Dedifferentiated amniotic fluid mesenchymal stem cell (primary cell): ENCODE measurements around the gene TP53BP1.
A peak's percentile ranks its signal among the peaks of the same experiment; 100 is the strongest.

Experiments
- DNase-seq: peaks from one replicate; pipeline ENCODE4 v3.0.0-alpha.2; 2016; ENCODE audit errors: extremely low spot score

Gene TP53BP1

DNA sequence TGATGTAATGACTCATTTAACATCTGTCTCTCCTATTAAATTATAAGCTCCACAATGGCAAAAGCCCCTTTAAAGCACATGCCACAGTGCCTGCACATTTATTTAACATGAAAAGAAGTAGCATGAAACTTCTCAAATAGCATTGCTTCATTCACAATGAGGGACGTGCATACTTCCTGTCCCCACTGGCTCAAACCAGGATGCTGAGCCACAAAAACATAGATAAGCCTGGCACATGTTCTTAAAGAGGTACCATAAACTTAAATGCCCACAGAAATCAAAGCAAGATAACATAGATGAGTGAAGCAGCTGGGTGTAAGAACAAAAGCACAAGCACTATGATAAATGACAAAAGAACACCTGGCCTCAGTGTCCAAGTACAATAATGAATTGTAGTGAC is 3.8 kb downstream of the TP53BP1 start:
- no peak for DNase-seq

DNA sequence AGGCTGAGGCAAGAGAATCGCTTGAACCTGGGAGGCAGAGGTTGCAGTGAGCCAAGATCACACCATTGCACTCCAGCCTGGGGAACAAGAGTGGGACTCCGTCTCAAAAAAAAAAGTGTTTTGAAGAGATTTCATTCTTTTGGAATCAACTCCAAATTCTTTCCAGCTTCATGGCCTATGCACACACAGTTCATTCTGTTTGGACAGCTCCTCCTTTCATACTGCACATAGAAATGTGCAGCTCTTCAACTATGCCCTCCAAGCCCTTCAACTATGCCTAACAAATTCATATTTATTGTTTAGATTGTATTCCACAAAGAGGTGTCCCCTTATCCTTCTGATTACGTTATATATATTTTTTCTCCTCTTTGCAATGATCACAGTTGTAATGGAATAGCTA is 4.2 kb downstream of the TP53BP1 start:
- no peak for DNase-seq

DNA sequence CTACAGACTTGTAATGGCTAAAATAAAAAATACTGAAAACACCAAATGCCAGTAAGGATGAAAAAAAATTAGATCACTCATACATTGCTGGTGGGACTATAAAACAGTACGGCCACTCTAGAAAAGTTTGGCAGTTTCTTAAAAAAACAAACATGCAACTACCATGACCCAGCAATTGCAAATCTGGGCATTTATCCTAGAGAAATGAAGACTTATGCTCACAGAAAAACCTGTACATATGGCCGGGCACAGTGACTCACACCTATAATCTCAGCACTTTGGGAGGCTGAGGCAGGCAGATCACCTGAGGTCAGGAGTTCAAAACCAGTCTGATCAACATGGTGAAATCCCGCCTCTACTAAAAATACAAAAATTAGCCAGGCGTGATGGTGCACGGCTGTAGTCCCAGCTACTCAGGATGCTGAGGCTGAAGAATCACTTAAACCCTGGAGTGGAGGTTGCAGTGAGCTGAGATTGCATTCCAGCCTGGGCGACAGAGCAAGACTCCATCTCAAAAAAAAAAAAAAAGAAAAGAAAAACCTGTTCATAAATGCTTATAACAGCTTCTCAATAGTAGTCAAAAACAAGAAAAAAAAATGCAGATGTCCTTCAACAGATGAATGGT is 5.6 kb downstream of the TP53BP1 start:
- no peak for DNase-seq

DNA sequence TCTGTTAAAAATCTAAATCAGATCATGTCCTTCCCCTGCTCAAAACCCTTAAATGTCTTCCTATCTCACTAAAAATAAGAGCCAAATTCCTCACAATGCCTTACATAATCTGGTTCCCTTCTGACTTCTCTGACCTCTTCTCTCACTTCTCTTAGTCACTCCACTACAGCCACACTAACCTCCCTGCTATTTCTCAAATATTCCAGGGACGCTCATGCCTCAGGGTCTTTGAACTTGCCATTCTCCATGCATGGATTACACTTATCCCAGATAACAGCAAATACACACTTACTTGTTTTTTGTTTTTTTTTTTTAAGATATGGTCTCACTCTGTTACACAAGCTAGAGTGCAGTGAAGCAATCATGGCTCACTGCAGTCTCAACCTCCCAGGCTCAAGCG is 8.5 kb downstream of the TP53BP1 start:
- no peak for DNase-seq

DNA sequence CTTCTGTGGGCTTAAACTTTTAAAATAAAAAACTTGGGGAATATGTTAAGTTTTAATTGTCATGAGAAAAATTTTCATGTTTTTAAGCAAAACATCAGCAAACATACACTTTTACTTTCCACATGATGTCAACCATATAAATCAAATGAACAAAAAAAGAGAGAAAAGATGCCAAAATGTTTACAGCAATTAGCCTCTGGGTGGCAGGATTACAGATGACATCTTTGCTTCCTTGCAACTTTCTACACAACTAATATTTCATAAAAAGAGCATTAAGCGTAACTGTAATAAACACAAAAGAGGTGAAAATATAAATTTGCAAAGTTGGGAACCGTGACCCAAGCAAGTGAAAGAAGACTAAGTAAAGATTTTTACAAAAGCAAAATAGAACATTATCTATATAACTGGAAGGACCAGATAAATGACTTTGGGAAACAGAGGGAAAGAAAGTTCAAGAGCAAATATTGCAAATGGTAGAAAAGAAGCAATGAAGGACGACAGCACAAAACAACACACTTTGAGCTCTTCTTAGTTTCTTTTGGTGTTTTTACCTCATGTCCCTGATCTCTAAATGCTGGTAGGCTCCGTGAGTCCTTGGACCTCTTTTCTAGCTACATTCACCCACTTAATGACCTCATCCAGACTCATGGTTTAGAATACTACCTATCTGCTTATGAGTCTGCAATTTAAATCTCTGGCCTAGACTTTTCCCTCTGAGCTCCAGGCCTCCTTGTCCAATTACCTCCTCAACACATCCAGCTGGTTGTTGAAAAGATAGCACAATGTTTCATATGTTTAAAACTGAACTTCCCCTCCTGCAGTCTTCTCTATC is 9.4 kb downstream of the TP53BP1 start:
- peak; percentile 52 for DNase-seq

DNA sequence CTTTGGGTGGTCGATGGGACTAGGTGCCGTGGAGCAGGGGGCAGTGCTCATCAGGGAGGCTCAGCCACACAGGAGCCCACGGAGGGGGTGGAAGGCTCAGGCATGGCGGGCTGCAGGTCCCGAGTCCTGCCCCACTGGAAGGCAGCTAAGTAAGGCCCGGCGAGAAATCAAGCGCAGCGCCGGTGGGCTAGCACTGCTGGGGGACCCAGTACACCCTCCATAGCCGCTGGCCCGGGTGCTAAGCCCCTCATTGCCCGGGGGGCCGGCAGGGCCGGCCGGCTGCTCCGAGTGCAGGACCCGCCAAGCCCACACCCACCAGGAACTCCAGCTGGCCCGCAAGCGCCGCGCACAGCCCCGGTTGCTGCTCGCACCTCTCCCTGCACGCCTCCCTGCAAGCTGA is 19.1 kb downstream of the TP53BP1 start:
- no peak for DNase-seq

DNA sequence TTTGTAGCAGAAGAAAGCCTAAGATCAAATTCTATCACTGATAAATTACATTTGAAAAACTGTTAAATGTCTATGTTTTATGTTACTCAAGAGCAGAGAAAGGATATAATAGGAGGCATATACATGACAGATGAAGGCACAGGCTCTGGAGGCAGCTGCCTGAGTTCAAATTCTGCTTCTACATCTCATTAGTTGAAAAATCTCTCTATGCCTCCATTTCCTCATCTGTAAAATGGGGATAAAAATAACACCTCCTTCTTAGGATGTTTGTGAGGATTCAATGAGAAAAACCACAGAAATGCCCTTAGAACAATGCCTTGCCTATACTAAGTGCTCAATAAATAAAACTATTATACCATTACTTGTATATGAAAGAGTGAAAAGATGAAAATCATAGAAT is 21.0 kb downstream of the TP53BP1 start:
- no peak for DNase-seq

DNA sequence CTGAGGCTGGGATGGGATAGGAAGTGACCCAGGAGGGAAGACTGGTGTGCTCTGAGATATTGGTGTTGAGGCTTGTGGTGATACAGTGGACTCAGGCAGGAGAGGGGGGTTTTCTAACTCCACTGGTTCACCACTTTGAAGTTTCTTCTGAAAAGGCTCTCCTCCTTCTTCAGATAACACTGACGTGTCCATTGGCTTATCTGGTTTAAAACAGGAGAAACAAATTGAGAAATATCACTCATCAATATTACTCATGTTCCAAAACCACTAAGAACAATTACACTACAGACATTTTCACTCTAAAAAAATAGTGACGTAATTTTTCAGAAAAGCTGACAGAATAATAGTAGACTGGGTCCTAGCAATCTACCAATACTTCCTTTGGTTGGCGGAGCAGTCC is 23.1 kb downstream of the TP53BP1 start:
- no peak for DNase-seq

DNA sequence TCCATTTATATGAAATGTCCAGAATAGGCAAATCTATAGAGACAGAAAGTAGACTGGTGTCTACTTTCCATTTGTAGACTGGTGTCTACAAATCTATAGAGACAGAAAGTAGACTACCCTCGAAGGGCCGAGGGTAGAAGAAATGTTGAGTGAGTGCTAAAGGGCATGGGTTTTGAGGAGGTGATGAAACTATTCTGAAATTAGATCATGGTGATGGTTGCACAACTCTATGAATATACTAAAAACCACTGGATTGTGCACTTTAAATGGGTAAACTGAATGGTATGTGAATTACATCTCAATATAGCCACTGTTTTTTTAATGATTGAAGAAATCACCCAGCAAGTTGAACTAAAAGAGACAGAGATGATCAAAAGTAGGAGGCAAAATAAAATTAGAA is 27.9 kb downstream of the TP53BP1 start:
- peak; percentile 96 for DNase-seq

DNA sequence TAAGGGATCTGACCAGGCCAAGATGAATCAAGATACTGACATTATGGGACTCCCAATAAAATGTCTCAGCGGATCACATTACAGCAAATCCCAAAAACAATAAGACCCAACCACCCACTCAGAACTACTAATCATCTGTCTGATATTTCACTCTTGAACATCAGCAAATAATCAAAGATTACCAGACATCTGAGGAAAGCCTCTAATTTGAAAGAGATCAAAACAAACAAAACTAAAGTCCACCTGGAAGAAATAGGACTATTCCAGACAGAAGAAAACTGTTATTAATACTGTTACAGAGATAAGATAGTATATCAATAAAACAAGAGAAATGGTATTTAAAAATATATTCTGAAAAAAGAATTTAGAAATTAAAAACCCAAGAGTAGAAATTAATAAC is 29.0 kb downstream of the TP53BP1 start:
- no peak for DNase-seq

DNA sequence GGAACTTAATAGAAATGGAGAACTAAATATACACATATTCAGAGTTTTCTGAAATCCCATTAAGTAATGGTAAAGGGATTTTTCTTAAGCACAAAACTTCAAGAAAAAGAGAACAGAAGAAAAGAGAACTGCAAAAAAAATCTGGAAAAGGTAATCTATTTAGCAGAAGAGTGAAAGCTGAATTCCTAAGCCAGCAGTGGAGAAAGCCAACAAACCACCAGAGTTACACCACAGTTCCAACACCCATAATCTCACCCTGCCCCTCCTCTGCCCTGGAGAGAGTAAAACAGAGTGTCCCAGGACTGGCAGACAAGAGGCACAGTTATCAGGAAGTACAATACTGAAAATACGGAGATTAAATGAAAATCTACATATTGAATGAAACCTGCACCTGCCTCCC is 29.4 kb downstream of the TP53BP1 start:
- peak; percentile 49 for DNase-seq

DNA sequence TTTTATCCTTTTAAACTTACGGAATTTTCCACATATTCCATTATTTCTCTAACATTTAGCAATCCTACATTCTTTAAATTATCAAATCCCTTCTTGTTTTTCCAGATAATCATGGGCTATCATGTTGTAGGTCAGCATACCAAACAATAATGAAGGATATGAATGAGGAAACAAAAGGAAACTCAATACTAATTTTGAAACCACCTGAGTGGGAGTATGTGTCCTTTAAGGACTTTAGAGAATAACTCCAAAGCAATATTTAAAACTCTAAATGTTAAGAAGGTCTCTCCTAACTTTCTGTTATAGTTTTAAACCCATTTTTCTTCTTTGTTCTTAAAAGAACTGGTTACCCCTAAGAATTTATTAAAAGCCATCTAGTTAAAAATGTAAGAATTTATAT is 43.0 kb downstream of the TP53BP1 start:
- no peak for DNase-seq

DNA sequence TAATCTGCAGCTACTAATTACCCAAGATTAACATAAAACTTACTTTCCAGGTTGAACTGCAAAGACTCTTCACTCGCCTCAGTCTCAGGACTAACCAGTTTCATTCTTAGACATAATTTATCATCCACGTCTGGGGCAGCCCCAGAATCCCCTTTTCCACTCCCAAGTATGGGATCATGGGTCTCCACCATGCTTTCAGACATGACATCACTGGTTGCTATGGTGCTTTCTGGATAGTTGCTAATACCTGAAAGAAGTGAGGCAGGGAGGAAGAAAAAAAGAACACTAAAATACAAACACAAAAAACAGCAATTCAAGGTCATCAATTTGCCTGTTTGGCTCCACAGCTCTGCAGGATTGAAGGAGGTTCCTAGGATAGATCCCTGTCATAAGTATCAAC is 46.6 kb downstream of the TP53BP1 start:
- no peak for DNase-seq

DNA sequence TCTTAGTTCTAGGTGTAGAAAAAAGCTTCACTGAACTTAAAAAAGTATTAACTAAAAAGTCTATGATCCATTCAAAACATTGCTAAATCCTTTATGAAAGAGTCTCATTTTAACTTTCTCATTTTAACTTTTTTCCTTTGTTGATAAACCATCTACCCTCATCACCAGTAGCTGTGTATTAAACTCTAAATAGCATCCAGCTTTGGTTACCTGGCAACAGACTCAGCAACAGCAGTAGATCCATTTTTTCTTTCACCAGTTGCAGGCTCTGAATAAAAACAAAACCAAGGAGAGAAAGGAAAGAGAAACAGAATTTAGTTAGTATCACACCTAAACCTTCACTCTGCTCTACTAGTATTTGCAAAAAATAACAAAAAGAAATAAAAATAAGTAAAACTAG is 51.6 kb downstream of the TP53BP1 start:
- DNase-seq, result peak; percentile 39

DNA sequence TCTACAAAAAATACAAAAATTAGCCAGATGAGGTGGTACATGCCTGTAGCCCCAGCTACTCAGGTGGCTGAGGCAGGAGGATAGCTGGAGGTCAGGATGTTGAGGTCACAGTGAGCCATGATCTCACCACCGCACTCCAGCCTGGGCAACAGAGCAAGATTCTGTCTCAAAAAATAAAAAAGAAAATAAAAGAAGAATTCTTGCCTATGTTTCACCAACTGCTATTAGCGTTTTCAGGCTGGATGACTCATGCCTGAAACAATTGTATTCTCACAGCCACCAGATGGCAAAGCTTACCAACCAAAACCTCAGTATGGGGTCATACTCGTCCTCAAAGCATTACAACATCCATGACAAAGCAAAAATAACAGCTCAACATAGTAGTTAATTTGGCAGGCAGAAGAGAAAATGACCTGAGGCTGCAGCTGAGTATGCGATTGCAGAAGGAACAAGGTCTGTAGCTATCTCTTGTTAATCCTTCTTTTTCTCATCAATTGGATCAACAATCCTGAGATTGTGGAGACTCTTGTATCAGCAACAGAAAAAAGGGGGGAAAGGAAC is 52.2 kb downstream of the TP53BP1 start:
- DNase-seq, result peak; percentile 98

DNA sequence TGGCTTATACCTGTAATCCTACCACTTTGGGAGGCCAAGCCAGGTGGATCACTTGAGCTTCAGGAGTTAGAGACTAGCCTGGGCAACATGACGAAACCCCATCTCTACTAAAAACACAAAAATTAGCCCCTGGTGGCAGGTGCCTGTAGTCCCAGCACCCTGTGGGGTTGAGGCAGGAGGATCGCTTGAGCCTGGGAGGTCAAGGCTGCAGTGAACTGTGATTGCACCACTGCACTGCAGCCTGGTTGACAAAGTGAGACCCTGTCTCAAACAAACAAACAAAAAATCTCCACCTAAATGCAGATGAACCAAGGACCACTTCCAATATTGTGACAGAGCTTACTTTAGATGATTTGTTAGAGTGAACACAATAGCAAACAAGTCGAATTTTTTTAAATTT is 53.7 kb downstream of the TP53BP1 start:
- DNase-seq, result no peak

DNA sequence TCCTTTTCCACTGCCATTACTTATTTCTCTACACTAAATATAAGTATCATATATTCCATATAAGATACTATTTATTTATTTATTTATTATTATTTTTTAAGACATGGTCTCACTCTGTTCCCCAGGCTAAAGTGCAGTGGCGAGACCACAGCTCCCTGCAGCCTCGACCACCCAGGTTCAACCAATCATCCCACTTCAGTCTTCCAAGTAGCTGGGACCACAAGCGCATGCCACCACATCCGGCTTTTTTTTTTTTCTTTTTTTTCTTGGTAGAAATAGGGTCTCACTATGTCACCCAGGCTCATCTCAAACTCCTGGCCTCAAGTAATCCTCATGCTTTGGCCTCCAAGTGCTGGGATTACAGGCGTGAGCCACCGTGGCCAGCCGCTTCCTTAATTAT is 56.6 kb downstream of the TP53BP1 start:
- no peak for DNase-seq

DNA sequence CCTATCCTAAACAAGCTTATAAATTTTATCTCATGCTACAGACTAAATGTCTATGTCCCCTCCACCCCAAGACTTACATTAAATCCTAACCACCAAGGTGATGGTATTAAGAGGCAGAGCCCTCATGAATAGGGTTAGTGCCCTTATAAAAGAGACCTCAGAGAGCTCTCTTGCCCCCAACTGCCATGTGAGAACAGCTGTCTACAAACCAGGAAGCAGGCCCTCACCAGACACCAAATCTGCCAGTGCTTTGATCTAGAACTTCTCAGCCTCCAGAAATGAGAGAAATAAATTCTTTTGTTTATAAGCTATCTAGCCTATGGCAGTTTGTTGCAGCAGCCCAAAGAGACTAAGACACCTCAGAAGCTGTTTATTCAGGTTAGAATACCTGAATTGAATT is 58.5 kb downstream of the TP53BP1 start:
- DNase-seq, result no peak

DNA sequence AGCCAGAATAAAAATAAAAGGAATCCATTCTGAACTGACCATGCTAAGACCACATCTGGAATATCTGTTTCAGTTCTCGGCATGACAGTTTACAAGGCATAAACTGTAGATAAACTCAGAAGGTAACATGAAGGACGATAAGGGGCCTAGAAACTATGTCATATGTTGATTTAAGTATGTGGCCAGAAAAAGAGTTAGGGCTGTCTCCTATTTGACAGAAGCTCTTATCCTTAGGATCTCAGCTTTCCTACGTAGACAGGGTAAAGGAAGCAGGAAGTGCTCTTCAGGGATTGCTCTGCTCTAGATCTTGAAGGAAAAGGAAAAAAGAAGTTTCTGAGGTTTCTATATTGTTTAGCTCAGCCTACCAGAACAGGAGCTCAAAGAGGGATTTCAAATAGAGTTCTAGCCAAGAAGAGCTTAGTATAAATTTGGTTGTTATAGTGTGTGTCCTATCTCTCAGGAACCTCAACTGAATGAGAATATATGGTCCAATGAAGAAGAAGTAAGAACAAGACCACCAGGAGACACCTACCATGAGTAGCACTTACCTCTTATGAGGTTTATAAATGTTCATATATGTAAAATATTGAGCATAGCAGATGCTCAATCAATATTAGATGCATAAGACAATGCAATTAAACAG is 59.2 kb downstream of the TP53BP1 start:
- no peak for DNase-seq

DNA sequence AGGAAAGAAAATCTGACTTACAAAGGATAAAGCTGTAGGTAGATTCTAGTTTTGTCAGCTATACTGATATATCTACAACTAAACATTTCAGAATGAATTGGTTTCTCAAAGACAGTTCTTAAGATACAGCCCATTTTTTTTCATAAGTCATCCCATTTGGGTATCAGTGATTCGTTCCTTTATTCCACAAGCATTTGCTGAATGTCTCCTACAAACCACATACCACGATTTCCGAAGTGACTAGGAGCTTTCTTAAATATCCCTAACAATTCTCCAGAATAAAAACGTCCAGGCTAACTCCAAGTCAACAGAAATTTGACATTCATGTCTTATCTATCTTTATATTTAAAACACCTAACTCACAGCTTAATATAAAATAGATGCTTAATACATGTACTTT is 59.8 kb downstream of the TP53BP1 start:
- no peak for DNase-seq

DNA sequence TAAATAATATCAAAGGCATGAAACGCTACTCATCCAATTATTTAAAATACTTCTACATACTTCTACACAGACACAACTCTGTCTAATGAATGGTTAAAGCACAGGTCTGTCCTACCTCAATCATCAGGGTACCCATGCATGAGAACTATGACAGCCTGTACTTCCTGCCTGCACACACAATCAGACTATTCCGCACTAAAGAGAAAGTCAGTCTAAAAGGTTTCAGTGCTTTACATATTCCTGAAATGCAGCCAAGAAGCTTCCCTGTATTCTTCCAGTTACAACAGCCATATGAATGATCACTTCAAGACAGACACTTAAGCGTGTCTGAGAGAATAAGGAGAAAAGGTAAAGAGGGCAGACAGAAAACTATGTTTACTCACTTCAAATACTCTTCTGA is 63.3 kb downstream of the TP53BP1 start:
- DNase-seq, result no peak

DNA sequence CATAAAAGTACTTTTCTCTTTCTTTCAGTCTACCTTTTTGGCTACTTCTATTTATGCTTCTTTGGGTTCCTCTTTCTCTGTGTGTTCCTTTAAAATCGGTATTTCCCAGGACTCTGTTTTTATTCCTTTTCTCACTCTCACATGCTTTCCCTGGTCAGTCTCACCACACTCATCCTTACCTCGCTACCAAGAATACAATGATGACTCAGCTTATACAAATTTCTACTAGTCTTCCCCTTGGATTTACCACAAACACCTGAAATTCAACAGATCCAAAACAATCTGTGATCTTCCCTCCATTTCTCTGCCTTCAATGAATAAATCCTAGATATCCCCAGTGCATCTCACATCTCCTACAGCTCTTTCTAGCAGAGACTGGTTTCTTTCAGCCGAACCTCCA is 69.2 kb downstream of the TP53BP1 start:
- no peak for DNase-seq

DNA sequence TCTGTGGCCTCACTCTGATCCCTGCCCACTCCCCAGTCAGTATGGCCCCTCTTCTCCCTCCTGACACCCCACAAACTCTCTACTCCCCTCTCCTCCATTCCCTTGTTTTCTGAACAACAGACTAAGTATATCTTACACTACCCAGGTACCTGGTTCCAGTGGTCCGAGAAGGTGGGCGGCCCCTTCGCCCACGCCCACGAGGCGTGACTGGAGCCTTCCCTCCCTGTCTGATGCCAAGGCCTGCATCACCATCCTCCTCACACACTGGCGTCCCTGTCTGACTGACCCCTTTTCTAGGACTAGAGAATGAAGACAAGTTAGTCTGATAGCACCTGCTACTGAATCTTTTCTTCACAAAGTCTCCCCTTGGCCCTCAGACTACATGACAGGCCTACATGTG is 72.1 kb downstream of the TP53BP1 start:
- DNase-seq, result no peak
